H9 (cell line): ENCODE data around the gene ARMC10. TPM values are rescaled to one million over a fixed set of nuclear protein-coding genes. Genes with fewer than 3 reads are reported as not detected.

Experiments
- DNase-seq: peaks from one replicate; pipeline ENCODE4 v3.0.0-alpha.2; 2017
- H2AFZ ChIP-seq: one replicate; pipeline ENCODE4 v1.6.1; 2013; ENCODE audit warnings: mild to moderate bottlenecking, low read length, control low read depth, moderate library complexity
- H2AK5ac ChIP-seq: 2 replicates; pipeline ENCODE4 v1.6.1; 2013; ENCODE audit warnings: low read length, control low read depth, mixed read lengths; ENCODE audit not compliant: insufficient read length
- H2BK120ac ChIP-seq: one replicate; pipeline ENCODE4 v1.6.1; 2013; ENCODE audit warnings: low read depth, mild to moderate bottlenecking, low read length, control low read depth, inconsistent platforms; ENCODE audit not compliant: poor library complexity, severe bottlenecking
- H2BK12ac ChIP-seq: 2 replicates; pipeline ENCODE4 v1.6.1; 2013; ENCODE audit warnings: low read length, control low read depth, mixed read lengths, low read depth; ENCODE audit not compliant: insufficient read length
- H2BK15ac ChIP-seq: 2 replicates; pipeline ENCODE4 v1.6.1; 2013; ENCODE audit warnings: low read depth, low read length, control low read depth
- H2BK20ac ChIP-seq: one replicate; pipeline ENCODE4 v1.6.1; 2013; ENCODE audit warnings: low read depth, mild to moderate bottlenecking, low read length, control low read depth, inconsistent platforms; ENCODE audit not compliant: poor library complexity, severe bottlenecking
- H2BK5ac ChIP-seq: 2 replicates; pipeline ENCODE4 v1.6.1; 2013; ENCODE audit warnings: low read length, control low read depth, mixed read lengths; ENCODE audit not compliant: insufficient read length
- H3K14ac ChIP-seq: 2 replicates; pipeline ENCODE4 v1.6.1; 2013; ENCODE audit warnings: low read length, control low read depth; ENCODE audit not compliant: insufficient read depth
- H3K18ac ChIP-seq: 2 replicates; pipeline ENCODE4 v1.6.1; 2013; ENCODE audit warnings: low read depth, mild to moderate bottlenecking, mixed read lengths, low read length, control low read depth; ENCODE audit not compliant: insufficient read length
- H3K23ac ChIP-seq: 2 replicates; pipeline ENCODE4 v1.6.1; 2013; ENCODE audit warnings: low read length, control low read depth, mixed read lengths, low read depth; ENCODE audit not compliant: insufficient read length
- H3K23me2 ChIP-seq: 2 replicates; pipeline ENCODE4 v1.6.1; 2013; ENCODE audit warnings: low read depth, mild to moderate bottlenecking, mixed read lengths, low read length, control low read depth; ENCODE audit not compliant: insufficient read length, poor library complexity, severe bottlenecking
- H3K27ac ChIP-seq: 2 replicates; pipeline ENCODE4 v1.5.1; 2013; ENCODE audit warnings: low read length, control low read depth, mixed read lengths, low read depth; ENCODE audit not compliant: insufficient read length
- H3K27me3 ChIP-seq: 2 replicates; pipeline ENCODE4 v1.6.1; 2013; ENCODE audit warnings: low read length, control low read depth, inconsistent platforms; ENCODE audit not compliant: insufficient read depth
- H3K4ac ChIP-seq: 2 replicates; pipeline ENCODE4 v1.6.1; 2013; ENCODE audit warnings: low read depth, mild to moderate bottlenecking, control low read depth, inconsistent platforms, low read length, moderate library complexity
- H3K4me1 ChIP-seq: 2 replicates; pipeline ENCODE4 v1.6.1; 2013; ENCODE audit warnings: low read length, control low read depth, inconsistent platforms; ENCODE audit not compliant: insufficient read depth
- H3K4me2 ChIP-seq: 2 replicates; pipeline ENCODE4 v1.6.1; 2013; ENCODE audit warnings: low read length, control low read depth, mixed read lengths; ENCODE audit not compliant: insufficient read length, insufficient read depth
- H3K56ac ChIP-seq: 2 replicates; pipeline ENCODE4 v1.6.1; 2013; ENCODE audit warnings: low read depth, mild to moderate bottlenecking, mixed read lengths, low read length, control low read depth; ENCODE audit not compliant: insufficient read length
- H3K79me1 ChIP-seq: 2 replicates; pipeline ENCODE4 v1.6.1; 2013; ENCODE audit warnings: low read depth, mild to moderate bottlenecking, moderate library complexity, low read length, control low read depth, inconsistent platforms; ENCODE audit not compliant: insufficient read depth, poor library complexity, severe bottlenecking
- H3K79me2 ChIP-seq: 2 replicates; pipeline ENCODE4 v1.6.1; 2013; ENCODE audit warnings: low read length, control low read depth, inconsistent platforms; ENCODE audit not compliant: insufficient read depth
- H3K9ac ChIP-seq: 2 replicates; pipeline ENCODE4 v1.6.1; 2013; ENCODE audit warnings: low read length, control low read depth, mixed read lengths; ENCODE audit not compliant: insufficient read length; ENCODE audit errors: extremely low read depth
- H3K9me3 ChIP-seq: one replicate; pipeline ENCODE4 v1.6.1; 2013; ENCODE audit warnings: low read depth, low read length, inconsistent platforms; ENCODE audit not compliant: control insufficient read depth
- H3T11ph ChIP-seq: one replicate; pipeline ENCODE4 v1.6.1; 2013; ENCODE audit warnings: mild to moderate bottlenecking, low read length, control low read depth, inconsistent platforms
- H4K20me1 ChIP-seq: one replicate; pipeline ENCODE4 v1.6.1; 2013; ENCODE audit not compliant: control insufficient read depth, insufficient read length, insufficient read depth
- H4K5ac ChIP-seq: 2 replicates; pipeline ENCODE4 v1.6.1; 2013; ENCODE audit warnings: low read depth, mild to moderate bottlenecking, mixed read lengths, low read length, control low read depth; ENCODE audit not compliant: insufficient read length
- H4K8ac ChIP-seq: replicated peaks from 2 replicates; pipeline ENCODE4 v1.6.1; 2013; ENCODE audit warnings: low read length, control low read depth, mixed read lengths, low read depth; ENCODE audit not compliant: insufficient read length
- H4K91ac ChIP-seq: 2 replicates; pipeline ENCODE4 v1.6.1; 2013; ENCODE audit warnings: low read depth, mild to moderate bottlenecking, moderate library complexity, mixed read lengths, low read length, control low read depth; ENCODE audit not compliant: insufficient read length
- H3K27ac Mint-ChIP-seq, 3 experiments: 2 replicates in 2 of 3; 3 replicates in 1 of 3; pipeline ENCODE4 v1.8.0; 2020 to 2021; ENCODE audit warnings: mixed read lengths in 3 of 3, mild to moderate bottlenecking in 1 of 3, moderate library complexity in 1 of 3
- H3K27me3 Mint-ChIP-seq: 2 replicates; pipeline ENCODE4 v1.8.0; 2021; ENCODE audit warnings: low read depth, mild to moderate bottlenecking, moderate library complexity, mixed read lengths
- H3K36me3 Mint-ChIP-seq, 3 experiments: 2 replicates in 2 of 3; 3 replicates in 1 of 3; pipeline ENCODE4 v1.8.0; 2020 to 2021; ENCODE audit warnings: low read depth in 3 of 3, mixed read lengths in 3 of 3; ENCODE audit not compliant: insufficient read depth in 1 of 3
- H3K4me1 Mint-ChIP-seq, 2 experiments: 2 replicates each; pipeline ENCODE4 v1.8.0; 2020; ENCODE audit warnings: mixed read lengths in 2 of 2
- H3K4me3 Mint-ChIP-seq, 2 experiments: 2 replicates in 1 of 2; 3 replicates in 1 of 2; pipeline ENCODE4 v1.8.0; 2020 to 2021; ENCODE audit warnings: mild to moderate bottlenecking in 2 of 2, mixed read lengths in 2 of 2, moderate library complexity in 1 of 2
- H3K9me3 Mint-ChIP-seq, 2 experiments: 2 replicates in 1 of 2; 3 replicates in 1 of 2; pipeline ENCODE4 v1.8.0; 2020; ENCODE audit warnings: mild to moderate bottlenecking in 2 of 2, mixed read lengths in 2 of 2, moderate library complexity in 1 of 2
- CTCF ChIP-seq: fragments of 200-600 bp; sonication (generic); conservative IDR thresholded peaks from 3 replicates; pipeline ENCODE4 v1.8.0; 2021; ENCODE audit warnings: antibody characterized with exemption, mild to moderate bottlenecking
- WGBS: extraction: QIAGEN DNeasy Blood & Tissue Kit; methylation state at CpG from one replicate; pipeline ENCODE4 v1.1.7; 2013; ENCODE audit warnings: missing lambda C conversion rate, low lambda C conversion rate, mixed read lengths; ENCODE audit not compliant: insufficient read length; ENCODE audit errors: extremely low coverage; 5-methylcytosine and 5-hydroxymethylcytosine counted together
- total RNA-seq: library from RNA; stranded (reverse); gene quantifications from 2 replicates; pipeline ENCODE4 v1.2.1, GENCODE V29; 2021

Gene ARMC10
- total RNA-seq, 1 experiment from 2014 or later = 46.8 TPM

DNA sequence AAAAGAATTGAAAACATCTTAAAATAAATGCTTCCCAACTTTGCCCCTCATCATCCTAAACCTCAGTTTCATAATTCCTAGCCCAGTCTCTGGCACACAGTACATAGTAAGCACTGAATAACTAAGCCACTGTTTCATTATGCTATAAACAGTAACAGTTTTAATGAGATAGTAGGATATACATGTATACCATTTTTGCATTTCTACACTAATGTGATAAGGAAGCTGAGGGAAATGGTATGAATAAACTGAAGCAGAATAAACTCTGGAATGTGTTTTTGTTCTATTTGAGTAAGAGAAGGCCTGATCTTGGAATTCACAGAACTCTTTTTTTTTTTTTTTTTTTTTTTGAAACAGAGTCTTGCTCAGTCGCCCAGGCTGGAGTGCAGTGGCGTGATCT lies 65.1 kb downstream of the ARMC10 start:
- H4K8ac ChIP-seq = no peak overlapping the region
- no peak overlapping the region for H3K4me3 Mint-ChIP-seq
- H3K56ac ChIP-seq = no peak overlapping the region
- H3K18ac ChIP-seq = no peak overlapping the region
- DNase-seq = no peak
- H3T11ph ChIP-seq = no peak overlapping the region
- no peak overlapping the region for H3K4ac ChIP-seq
- H2BK5ac ChIP-seq = no peak overlapping the region
- no peak overlapping the region for H3K23ac ChIP-seq
- H3K9ac ChIP-seq = no peak overlapping the region
- no peaks in the 10 kb centered on the region for H3K23me2 ChIP-seq
- H2BK120ac ChIP-seq = no peak overlapping the region
- H3K4me1 Mint-ChIP-seq = peaks cover 17 to 19% of the 10 kb centered on the region in 2 experiments
- H3K27ac Mint-ChIP-seq = no peak overlapping the region
- no peak for TF ChIP-seq CTCF
- H3K9me3 ChIP-seq = no peaks in the 10 kb centered on the region
- no peak overlapping the region for H3K27ac ChIP-seq
- WGBS = no CpG with 5 or more reads among the region's 2 CpGs
- no peaks in the 10 kb centered on the region for H3K27me3 Mint-ChIP-seq
- no peaks in the 10 kb centered on the region for H3K79me1 ChIP-seq
- no peaks in the 10 kb centered on the region for H3K9me3 Mint-ChIP-seq
- 0 out of 2 replicates have a peak, but pooled peaks cover 3% of the 10 kb centered on the region for H3K79me2 ChIP-seq
- H3K27me3 ChIP-seq = no peaks in the 10 kb centered on the region
- no peak overlapping the region for H2AFZ ChIP-seq
- H4K20me1 ChIP-seq = no peaks in the 10 kb centered on the region
- H4K5ac ChIP-seq = no peak overlapping the region
- H4K91ac ChIP-seq = no peak overlapping the region
- no peak overlapping the region for H2BK15ac ChIP-seq
- H3K14ac ChIP-seq = no peak overlapping the region
- H2BK20ac ChIP-seq = no peak overlapping the region
- peaks cover 6 to 9% (median 7%) of the 10 kb centered on the region in 3 experiments; a peak in 6 of 7 replicates for H3K36me3 Mint-ChIP-seq
- no peak overlapping the region for H2AK5ac ChIP-seq
- H3K4me2 ChIP-seq = no peak overlapping the region
- peaks cover 2% of the 10 kb centered on the region; the same call in 1 of the 2 replicates for H3K4me1 ChIP-seq
- H2BK12ac ChIP-seq = no peak overlapping the region
